Activated CD4-positive, alpha-beta T cell treated with anti-CD3 and anti-CD28 coated beads for 24 hours (primary cell): ENCODE results near the gene SPRY1.

Experiments used
- DNase-seq, 2 donors: peaks; one replicate each; pipeline ENCODE4 v3.0.0-alpha.2; 2020; ENCODE audit warnings: low read depth in 2 of 2

The SPRY1 gene

GRCh38 chr4:123396307-123397143, at the start of gene SPRY1:
SPRY1 (plus strand) TSS chr4:123396795; CDS start chr4:123401592, 4,797 bp downstream.
- DNase-seq, result peak; percentile 55 to 61

GRCh38 chr4:123346951-123347350, 49.6 kb upstream of the SPRY1 start:
- no peak for DNase-seq

GRCh38 chr4:123348946-123349345, 47.6 kb upstream of the SPRY1 start:
- DNase-seq, result no peak

- DNase-seq, result no peak
Measured at GRCh38 chr4:123349421-123350190, 47.0 kb upstream of the SPRY1 start.

- no peak for DNase-seq
Measured at GRCh38 chr4:123350191-123350544, 46.4 kb upstream of the SPRY1 start.

- no peak for DNase-seq
Measured at GRCh38 chr4:123350726-123351125, 45.9 kb upstream of the SPRY1 start.

- no peak for DNase-seq
Measured at GRCh38 chr4:123351713-123352112, 44.9 kb upstream of the SPRY1 start.

GRCh38 chr4:123352240-123352945, 44.2 kb upstream of the SPRY1 start:
- DNase-seq, result no peak

- no peak for DNase-seq
Measured at GRCh38 chr4:123352966-123353365, 43.6 kb upstream of the SPRY1 start.

GRCh38 chr4:123353656-123354055, 42.9 kb upstream of the SPRY1 start:
- DNase-seq, result no peak

- no peak for DNase-seq
Measured at GRCh38 chr4:123354701-123355100, 41.9 kb upstream of the SPRY1 start.

- DNase-seq, result no peak
Measured at GRCh38 chr4:123356921-123357320, 39.7 kb upstream of the SPRY1 start.

- DNase-seq, result no peak
Measured at GRCh38 chr4:123359449-123360315, 36.9 kb upstream of the SPRY1 start.

- no peak for DNase-seq
Measured at GRCh38 chr4:123361195-123361861, 35.3 kb upstream of the SPRY1 start.

- DNase-seq, result no peak
Measured at GRCh38 chr4:123362103-123362502, 34.5 kb upstream of the SPRY1 start.

- no peak for DNase-seq
Measured at GRCh38 chr4:123363729-123364128, 32.9 kb upstream of the SPRY1 start.

- DNase-seq, result no peak
Measured at GRCh38 chr4:123364906-123365305, 31.7 kb upstream of the SPRY1 start.

- DNase-seq, result no peak
Measured at GRCh38 chr4:123365412-123365811, 31.2 kb upstream of the SPRY1 start.

- no peak for DNase-seq
Measured at GRCh38 chr4:123366144-123366748, 30.3 kb upstream of the SPRY1 start.

- DNase-seq, result no peak
Measured at GRCh38 chr4:123378794-123379193, 17.8 kb upstream of the SPRY1 start.
